ENCODE data around the gene MEGF11. TPM values are rescaled to one million over a fixed set of nuclear protein-coding genes. Genes with fewer than 3 reads are reported as not detected.

The MEGF11 gene
- total and polyA plus RNA-seq, 4 donors, result 0.16 to 1.5 (median 0.50) TPM

DNA sequence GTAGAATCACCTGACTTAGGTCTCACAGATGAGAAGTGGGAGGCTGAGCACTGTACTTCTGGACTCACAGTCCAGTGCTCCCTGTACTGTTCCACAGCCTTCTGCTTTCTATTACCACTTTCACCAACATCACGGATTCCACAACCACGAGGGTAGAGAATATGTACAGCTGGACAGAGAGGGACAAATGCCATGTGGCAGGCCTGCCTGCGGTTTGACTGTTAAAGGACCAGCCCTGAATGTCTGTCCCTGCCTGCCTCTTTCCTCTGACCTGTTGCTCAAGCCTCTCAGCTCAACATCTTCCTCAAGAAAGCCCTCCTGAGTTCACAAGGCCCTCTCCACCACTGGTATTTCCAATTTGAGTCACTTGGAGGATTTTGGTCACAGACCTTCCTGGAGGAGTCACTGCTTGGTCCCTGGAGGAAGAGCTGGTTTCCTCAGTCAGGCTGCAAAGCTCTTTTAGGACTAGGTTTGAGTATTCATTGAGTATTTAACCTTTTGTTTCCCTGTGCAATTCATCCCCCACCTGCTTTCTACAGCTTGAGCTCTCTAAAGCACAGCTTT, 335.1 kb downstream of the MEGF11 start:
- Histone ChIP-seq H3K4me3 (no peak overlapping the region), H3K4me1 (ENCODE audit: control insufficient read depth in 5 of 5, insufficient read depth in 5 of 5, low read length in 5 of 5) (peaks cover 0 to 14% (median 3%) of the 10 kb centered on the region in 5 donors), H3K9ac (ENCODE audit: insufficient read depth in 1 of 2, low read length in 2 of 2) (no peak overlapping the region), H3K27me3 (ENCODE audit: control insufficient read depth in 3 of 3, insufficient read depth in 3 of 3, low read length in 2 of 3) (no peaks in the 10 kb centered on the region), H3K9me3 (ENCODE audit: control insufficient read depth in 4 of 4, insufficient read depth in 3 of 4, low read length in 3 of 4) (no peaks in the 10 kb centered on the region), H3K36me3 (ENCODE audit: control insufficient read depth in 4 of 4, insufficient read depth in 4 of 4, low read length in 4 of 4) (peaks cover 0 to 5% (median 0%) of the 10 kb centered on the region in 4 donors), H3K27ac (ENCODE audit: low read depth in 1 of 2, low read length in 1 of 2) (no peak overlapping the region)
- no peak for DNase-seq
- WGBS, 2 donors, result 92 to 96% methylated on average over 3 of the region's 3 CpGs
- TF ChIP-seq, protein P1, sequence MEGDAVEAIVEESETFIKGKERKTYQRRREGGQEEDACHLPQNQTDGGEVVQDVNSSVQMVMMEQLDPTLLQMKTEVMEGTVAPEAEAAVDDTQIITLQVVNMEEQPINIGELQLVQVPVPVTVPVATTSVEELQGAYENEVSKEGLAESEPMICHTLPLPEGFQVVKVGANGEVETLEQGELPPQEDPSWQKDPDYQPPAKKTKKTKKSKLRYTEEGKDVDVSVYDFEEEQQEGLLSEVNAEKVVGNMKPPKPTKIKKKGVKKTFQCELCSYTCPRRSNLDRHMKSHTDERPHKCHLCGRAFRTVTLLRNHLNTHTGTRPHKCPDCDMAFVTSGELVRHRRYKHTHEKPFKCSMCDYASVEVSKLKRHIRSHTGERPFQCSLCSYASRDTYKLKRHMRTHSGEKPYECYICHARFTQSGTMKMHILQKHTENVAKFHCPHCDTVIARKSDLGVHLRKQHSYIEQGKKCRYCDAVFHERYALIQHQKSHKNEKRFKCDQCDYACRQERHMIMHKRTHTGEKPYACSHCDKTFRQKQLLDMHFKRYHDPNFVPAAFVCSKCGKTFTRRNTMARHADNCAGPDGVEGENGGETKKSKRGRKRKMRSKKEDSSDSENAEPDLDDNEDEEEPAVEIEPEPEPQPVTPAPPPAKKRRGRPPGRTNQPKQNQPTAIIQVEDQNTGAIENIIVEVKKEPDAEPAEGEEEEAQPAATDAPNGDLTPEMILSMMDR (IDR thresholded peaks at IDR 0.05; ENCODE audit: control extremely low read depth, extremely low read depth), result no peak
- no peak for ATAC-seq (ENCODE audit: insufficient read depth, low FRiP score)

DNA sequence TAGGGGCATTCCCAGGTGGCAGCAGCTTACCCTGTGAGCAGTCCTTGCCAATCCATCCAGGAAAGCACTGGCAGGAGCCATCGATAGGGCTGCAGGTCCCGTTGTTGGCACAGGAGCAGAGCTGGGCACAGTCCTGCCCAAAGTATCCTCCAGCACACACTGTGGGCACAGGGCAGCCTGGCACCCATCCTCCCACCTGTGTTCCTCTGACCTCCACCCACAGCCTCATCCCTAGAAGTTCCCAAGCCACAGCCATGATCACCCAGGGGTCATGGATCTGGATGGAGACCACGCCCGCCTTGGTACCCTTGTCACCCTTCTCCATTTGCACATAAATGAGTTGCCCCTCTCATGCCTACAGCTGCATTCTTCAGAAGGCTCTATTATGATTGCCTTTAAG, 335.6 kb downstream of the MEGF11 start:
- DNase-seq (no peak), ATAC-seq (ENCODE audit: insufficient read depth, low FRiP score) (no peak)
- Histone ChIP-seq H3K4me1 (ENCODE audit: control insufficient read depth in 5 of 5, insufficient read depth in 5 of 5, low read length in 5 of 5) (peaks cover 0 to 14% (median 3%) of the 10 kb centered on the region in 5 donors), H3K9ac (ENCODE audit: insufficient read depth in 1 of 2, low read length in 2 of 2) (no peak overlapping the region), H3K9me3 (ENCODE audit: control insufficient read depth in 4 of 4, insufficient read depth in 3 of 4, low read length in 3 of 4) (no peaks in the 10 kb centered on the region), H3K27me3 (ENCODE audit: control insufficient read depth in 3 of 3, insufficient read depth in 3 of 3, low read length in 2 of 3) (no peaks in the 10 kb centered on the region), H3K4me3 (no peak overlapping the region), H3K36me3 (ENCODE audit: control insufficient read depth in 4 of 4, insufficient read depth in 4 of 4, low read length in 4 of 4) (peaks cover 0 to 7% (median 0%) of the 10 kb centered on the region in 4 donors), H3K27ac (ENCODE audit: low read depth in 1 of 2, low read length in 1 of 2) (no peak overlapping the region)
- WGBS, 2 donors, result 96 to 98% methylated on average over 4 of the region's 4 CpGs
- TF ChIP-seq, protein P1 (IDR thresholded peaks at IDR 0.05; ENCODE audit: control extremely low read depth, extremely low read depth), result no peak

DNA sequence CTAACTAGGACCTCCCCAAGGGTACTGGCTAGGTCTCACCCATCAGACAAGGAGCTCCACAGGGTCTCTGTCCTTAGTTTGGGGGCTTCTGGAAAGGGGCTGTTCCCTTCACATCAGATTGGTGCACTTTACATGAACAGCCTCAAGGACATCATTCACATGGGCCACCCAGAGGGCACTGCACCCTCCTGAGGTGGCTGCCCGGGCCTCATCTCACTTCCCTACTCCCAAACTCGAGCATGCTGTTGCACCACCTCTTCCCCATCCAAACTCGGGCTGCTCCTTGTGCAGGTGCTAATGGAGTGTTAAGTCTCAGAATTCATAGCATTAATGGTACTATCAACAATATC, 336.2 kb downstream of the MEGF11 start:
- Histone ChIP-seq H3K27ac (ENCODE audit: low read depth in 1 of 2, low read length in 1 of 2) (no peak overlapping the region), H3K4me1 (ENCODE audit: control insufficient read depth in 5 of 5, insufficient read depth in 5 of 5, low read length in 5 of 5) (peaks cover 0 to 14% (median 3%) of the 10 kb centered on the region in 5 donors), H3K36me3 (ENCODE audit: control insufficient read depth in 4 of 4, insufficient read depth in 4 of 4, low read length in 4 of 4) (peaks cover 0 to 10% (median 0%) of the 10 kb centered on the region in 4 donors), H3K4me3 (no peak overlapping the region), H3K27me3 (ENCODE audit: control insufficient read depth in 3 of 3, insufficient read depth in 3 of 3, low read length in 2 of 3) (no peaks in the 10 kb centered on the region), H3K9me3 (ENCODE audit: control insufficient read depth in 4 of 4, insufficient read depth in 3 of 4, low read length in 3 of 4) (peaks cover 0 to 1% (median 0%) of the 10 kb centered on the region in 4 donors), H3K9ac (ENCODE audit: insufficient read depth in 1 of 2, low read length in 2 of 2) (no peak overlapping the region)
- TF ChIP-seq, protein P1 (IDR thresholded peaks at IDR 0.05; ENCODE audit: control extremely low read depth, extremely low read depth), result no peak
- no peak for ATAC-seq (ENCODE audit: insufficient read depth, low FRiP score)
- no peak for DNase-seq
- 66 to 78% methylated on average over 3 of the region's 3 CpGs for WGBS, 2 donors
